ENCODE data around the gene OR10S1. TPM values are rescaled to one million over a fixed set of nuclear protein-coding genes. Genes with fewer than 3 reads are reported as not detected.
"Not testable (repeated sequence)": the region's sequence is repeated elsewhere in the genome, so short reads cannot be mapped to it uniquely, and the experiment has no call there.

Gene OR10S1, protein sequence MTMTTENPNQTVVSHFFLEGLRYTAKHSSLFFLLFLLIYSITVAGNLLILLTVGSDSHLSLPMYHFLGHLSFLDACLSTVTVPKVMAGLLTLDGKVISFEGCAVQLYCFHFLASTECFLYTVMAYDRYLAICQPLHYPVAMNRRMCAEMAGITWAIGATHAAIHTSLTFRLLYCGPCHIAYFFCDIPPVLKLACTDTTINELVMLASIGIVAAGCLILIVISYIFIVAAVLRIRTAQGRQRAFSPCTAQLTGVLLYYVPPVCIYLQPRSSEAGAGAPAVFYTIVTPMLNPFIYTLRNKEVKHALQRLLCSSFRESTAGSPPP
- total RNA-seq (ENCODE audit: unreplicated experiment) = not detected
- long read RNA-seq = 0 reads

DNA sequence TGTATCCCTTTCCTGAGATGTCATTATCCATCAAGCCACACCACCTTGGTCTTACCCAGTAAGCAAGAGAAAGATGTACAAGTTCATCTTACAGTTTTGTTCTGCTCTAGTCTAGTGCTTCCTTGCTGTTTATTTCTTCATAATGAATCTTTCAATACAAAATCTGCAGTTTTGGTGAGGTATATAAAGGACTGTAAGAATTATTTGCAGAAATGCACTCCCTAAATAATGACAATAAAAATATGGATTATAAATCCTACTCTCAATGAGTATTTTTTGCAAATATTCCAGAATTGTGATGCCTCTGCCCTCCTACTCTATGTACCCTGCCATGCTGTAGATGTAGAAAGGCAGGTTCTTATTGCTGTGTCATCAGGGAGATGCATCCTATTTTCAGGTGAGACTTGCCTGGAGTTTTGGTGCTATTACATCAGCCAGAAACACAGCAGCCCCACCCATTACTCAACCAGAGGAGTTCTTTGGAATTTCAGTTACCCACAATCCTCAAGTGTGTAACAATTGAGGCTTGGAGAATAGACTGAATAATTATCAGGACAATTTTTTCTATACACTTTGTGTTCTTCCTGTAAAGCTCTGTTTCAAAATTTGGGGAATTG is at the start of gene OR10S1:
Gene OR10S1 (minus strand): TSS at position 51 of the 617 bp plus-strand sequence. CDS start 117 bp downstream, outside the sequence.
- Mint-ChIP-seq H3K27ac (ENCODE audit: unreplicated experiment) (no peak within 1 kb of the TSS), H3K27me3 (ENCODE audit: unreplicated experiment) (no peaks in the 10 kb centered on the region), H3K4me1 (ENCODE audit: low read depth, unreplicated experiment) (no peaks in the 10 kb centered on the region), H3K9me3 (ENCODE audit: unreplicated experiment) (peaks cover under 1% of the 10 kb centered on the region), H3K36me3 (ENCODE audit: unreplicated experiment) (peaks cover 10% of the 10 kb centered on the region), H3K4me3 (ENCODE audit: unreplicated experiment) (no peak within 1 kb of the TSS)
- TF ChIP-seq, protein P1, sequence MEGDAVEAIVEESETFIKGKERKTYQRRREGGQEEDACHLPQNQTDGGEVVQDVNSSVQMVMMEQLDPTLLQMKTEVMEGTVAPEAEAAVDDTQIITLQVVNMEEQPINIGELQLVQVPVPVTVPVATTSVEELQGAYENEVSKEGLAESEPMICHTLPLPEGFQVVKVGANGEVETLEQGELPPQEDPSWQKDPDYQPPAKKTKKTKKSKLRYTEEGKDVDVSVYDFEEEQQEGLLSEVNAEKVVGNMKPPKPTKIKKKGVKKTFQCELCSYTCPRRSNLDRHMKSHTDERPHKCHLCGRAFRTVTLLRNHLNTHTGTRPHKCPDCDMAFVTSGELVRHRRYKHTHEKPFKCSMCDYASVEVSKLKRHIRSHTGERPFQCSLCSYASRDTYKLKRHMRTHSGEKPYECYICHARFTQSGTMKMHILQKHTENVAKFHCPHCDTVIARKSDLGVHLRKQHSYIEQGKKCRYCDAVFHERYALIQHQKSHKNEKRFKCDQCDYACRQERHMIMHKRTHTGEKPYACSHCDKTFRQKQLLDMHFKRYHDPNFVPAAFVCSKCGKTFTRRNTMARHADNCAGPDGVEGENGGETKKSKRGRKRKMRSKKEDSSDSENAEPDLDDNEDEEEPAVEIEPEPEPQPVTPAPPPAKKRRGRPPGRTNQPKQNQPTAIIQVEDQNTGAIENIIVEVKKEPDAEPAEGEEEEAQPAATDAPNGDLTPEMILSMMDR (IDR thresholded peaks at IDR 0.05; ENCODE audit: partially characterized antibody, unreplicated experiment) = no peak
- no peak for DNase-seq

DNA sequence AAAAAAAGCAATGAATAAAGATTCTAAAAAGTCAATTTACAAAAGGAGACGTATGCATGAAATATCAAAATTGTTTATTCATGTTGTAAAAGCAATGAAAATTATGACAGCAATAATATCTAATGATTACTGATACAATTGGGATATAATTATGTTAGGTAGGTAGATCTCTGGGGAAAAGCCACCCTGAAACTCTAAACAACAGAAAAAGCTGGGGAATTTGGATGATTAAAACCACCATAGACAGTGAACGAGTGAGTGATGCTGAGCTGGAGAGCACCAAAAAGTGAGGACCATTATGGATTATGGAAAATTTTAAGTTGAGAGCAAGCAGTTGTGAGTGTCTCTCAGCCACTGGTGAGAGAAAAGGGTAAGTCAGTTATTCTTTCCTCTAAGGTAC is 48.9 kb upstream of the OR10S1 start, which contains the start of gene OR10G8:
Gene OR10G8 (plus strand): TSS at position 301 of the 400 bp plus-strand sequence. CDS start 2,825 bp downstream, outside the sequence.
- Mint-ChIP-seq H3K36me3 (ENCODE audit: unreplicated experiment) (no peaks in the 10 kb centered on the region), H3K27me3 (ENCODE audit: unreplicated experiment) (peaks cover 4% of the 10 kb centered on the region), H3K27ac (ENCODE audit: unreplicated experiment) (no peak within 1 kb of the TSS), H3K4me1 (ENCODE audit: low read depth, unreplicated experiment) (no peaks in the 10 kb centered on the region), H3K4me3 (ENCODE audit: unreplicated experiment) (no peak within 1 kb of the TSS), H3K9me3 (ENCODE audit: unreplicated experiment) (peaks cover 3% of the 10 kb centered on the region)
- no peak for DNase-seq
- TF ChIP-seq, protein P1 (IDR thresholded peaks at IDR 0.05; ENCODE audit: partially characterized antibody, unreplicated experiment) = no peak

DNA sequence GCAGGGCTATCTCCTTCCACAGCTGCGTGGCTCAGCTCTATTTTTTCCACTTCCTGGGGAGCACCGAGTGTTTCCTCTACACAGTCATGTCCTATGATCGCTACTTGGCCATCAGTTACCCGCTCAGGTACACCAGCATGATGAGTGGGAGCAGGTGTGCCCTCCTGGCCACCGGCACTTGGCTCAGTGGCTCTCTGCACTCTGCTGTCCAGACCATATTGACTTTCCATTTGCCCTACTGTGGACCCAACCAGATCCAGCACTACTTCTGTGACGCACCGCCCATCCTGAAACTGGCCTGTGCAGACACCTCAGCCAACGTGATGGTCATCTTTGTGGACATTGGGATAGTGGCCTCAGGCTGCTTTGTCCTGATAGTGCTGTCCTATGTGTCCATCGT is 38.3 kb upstream of the OR10S1 start:
- H3K4me1 Mint-ChIP-seq (ENCODE audit: low read depth, unreplicated experiment); H3K27me3 Mint-ChIP-seq (ENCODE audit: unreplicated experiment); H3K27ac Mint-ChIP-seq (ENCODE audit: unreplicated experiment); H3K36me3 Mint-ChIP-seq (ENCODE audit: unreplicated experiment); H3K9me3 Mint-ChIP-seq (ENCODE audit: unreplicated experiment); H3K4me3 Mint-ChIP-seq (ENCODE audit: unreplicated experiment); DNase-seq: not testable (repeated sequence)

DNA sequence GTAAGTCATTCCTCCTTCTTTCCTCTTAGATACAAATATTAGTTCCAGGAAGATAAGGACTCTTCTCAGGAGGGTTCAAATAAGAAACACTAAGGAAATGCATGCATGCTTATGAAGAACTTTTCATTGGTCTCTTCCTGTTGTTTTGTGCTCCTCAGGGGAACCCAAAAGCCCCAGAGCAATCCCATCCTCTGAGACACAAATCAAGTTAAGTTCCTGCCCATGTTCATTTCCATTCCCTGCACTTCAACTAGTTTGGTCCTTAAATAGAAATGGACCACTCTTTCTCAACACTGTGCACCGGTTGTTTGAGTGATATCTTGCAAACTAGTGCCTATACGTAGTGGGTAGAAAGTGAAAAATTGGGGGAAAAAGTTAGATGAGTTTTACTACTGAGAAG is 35.1 kb upstream of the OR10S1 start, which contains the start of gene OR10G4:
Gene OR10G4 (plus strand): TSS at position 301 of the 400 bp plus-strand sequence. CDS start 2,578 bp downstream, outside the sequence.
- no peaks in the 10 kb centered on the region for H3K4me1 Mint-ChIP-seq (ENCODE audit: low read depth, unreplicated experiment)
- H3K9me3 Mint-ChIP-seq (ENCODE audit: unreplicated experiment) = no peaks in the 10 kb centered on the region
- H3K27ac Mint-ChIP-seq (ENCODE audit: unreplicated experiment) = no peak within 1 kb of the TSS
- no peaks in the 10 kb centered on the region for H3K27me3 Mint-ChIP-seq (ENCODE audit: unreplicated experiment)
- DNase-seq = no peak
- H3K4me3 Mint-ChIP-seq (ENCODE audit: unreplicated experiment) = no peak within 1 kb of the TSS
- no peaks in the 10 kb centered on the region for H3K36me3 Mint-ChIP-seq (ENCODE audit: unreplicated experiment)
- TF ChIP-seq, protein P1 (IDR thresholded peaks at IDR 0.05; ENCODE audit: partially characterized antibody, unreplicated experiment) = no peak

DNA sequence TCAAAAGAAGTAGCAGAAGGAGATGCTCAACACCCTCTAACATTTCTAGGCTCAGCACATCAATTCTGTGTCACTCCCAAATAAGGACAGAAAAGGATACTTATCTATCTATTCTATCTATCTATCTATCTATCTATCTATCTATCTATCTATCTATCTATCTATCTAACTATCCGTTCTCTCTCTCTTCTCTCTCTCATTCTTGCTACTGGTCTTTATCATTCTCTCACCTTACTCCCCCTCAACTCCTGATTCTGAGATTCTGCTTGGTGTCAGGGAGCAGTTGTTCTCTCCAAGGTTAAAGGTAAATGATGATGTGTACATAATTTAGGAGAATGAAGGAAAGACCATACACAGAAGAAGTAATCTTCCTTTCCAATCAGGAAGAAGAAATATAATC is 17.5 kb upstream of the OR10S1 start, which contains the start of gene OR10G6:
Gene OR10G6 (minus strand): TSS at position 43 of the 400 bp plus-strand sequence. CDS start 0 bp downstream, at position 43.
- Mint-ChIP-seq H3K27me3 (ENCODE audit: unreplicated experiment) (no peaks in the 10 kb centered on the region), H3K4me1 (ENCODE audit: low read depth, unreplicated experiment) (no peaks in the 10 kb centered on the region), H3K9me3 (ENCODE audit: unreplicated experiment) (no peaks in the 10 kb centered on the region), H3K4me3 (ENCODE audit: unreplicated experiment) (no peak within 1 kb of the TSS), H3K36me3 (ENCODE audit: unreplicated experiment) (no peaks in the 10 kb centered on the region), H3K27ac (ENCODE audit: unreplicated experiment) (no peak within 1 kb of the TSS)
- TF ChIP-seq, protein P1 (IDR thresholded peaks at IDR 0.05; ENCODE audit: partially characterized antibody, unreplicated experiment) = no peak
- no peak for DNase-seq

Data from glutamatergic neuron (in vitro differentiated cells).